GM18508 (cell line): ENCODE data around the gene BTNL2.
"Not testable (repeated sequence)": the region's sequence is repeated elsewhere in the genome, so short reads cannot be mapped to it uniquely, and the experiment has no call there.

Experiments used
- ATAC-seq: cut with Tn5 transposase; IDR thresholded peaks from one replicate; pipeline ENCODE4 v1.9.1; 2021; ENCODE audit warnings: moderate number of reproducible peaks; ENCODE audit not compliant: insufficient read depth, unreplicated experiment

The BTNL2 gene

GRCh38 chr6:32371229-32371628, 35.8 kb downstream of the BTNL2 start:
- ATAC-seq: no peak

- no peak for ATAC-seq
Observed at GRCh38 chr6:32370505-32370904, 36.5 kb downstream of the BTNL2 start.

- no peak for ATAC-seq
Observed at GRCh38 chr6:32369660-32370059, 37.3 kb downstream of the BTNL2 start.

- ATAC-seq: no peak
Observed at GRCh38 chr6:32367644-32368043, 39.3 kb downstream of the BTNL2 start.

- ATAC-seq: not testable (repeated sequence)
Observed at GRCh38 chr6:32359225-32359624, 47.8 kb downstream of the BTNL2 start.

- not testable (repeated sequence) for ATAC-seq
Observed at GRCh38 chr6:32358548-32358947, 48.4 kb downstream of the BTNL2 start.

GRCh38 chr6:32355018-32355417, 52.0 kb downstream of the BTNL2 start:
- ATAC-seq: no peak

GRCh38 chr6:32353348-32353747, 53.6 kb downstream of the BTNL2 start:
- ATAC-seq: no peak
